ENCODE results near the gene RNH1. TPM values are rescaled to one million over a fixed set of nuclear protein-coding genes. Genes with fewer than 3 reads are reported as not detected.

Gene RNH1
- total RNA-seq, 1 experiment from 2014 or later, result 345 TPM

DNA sequence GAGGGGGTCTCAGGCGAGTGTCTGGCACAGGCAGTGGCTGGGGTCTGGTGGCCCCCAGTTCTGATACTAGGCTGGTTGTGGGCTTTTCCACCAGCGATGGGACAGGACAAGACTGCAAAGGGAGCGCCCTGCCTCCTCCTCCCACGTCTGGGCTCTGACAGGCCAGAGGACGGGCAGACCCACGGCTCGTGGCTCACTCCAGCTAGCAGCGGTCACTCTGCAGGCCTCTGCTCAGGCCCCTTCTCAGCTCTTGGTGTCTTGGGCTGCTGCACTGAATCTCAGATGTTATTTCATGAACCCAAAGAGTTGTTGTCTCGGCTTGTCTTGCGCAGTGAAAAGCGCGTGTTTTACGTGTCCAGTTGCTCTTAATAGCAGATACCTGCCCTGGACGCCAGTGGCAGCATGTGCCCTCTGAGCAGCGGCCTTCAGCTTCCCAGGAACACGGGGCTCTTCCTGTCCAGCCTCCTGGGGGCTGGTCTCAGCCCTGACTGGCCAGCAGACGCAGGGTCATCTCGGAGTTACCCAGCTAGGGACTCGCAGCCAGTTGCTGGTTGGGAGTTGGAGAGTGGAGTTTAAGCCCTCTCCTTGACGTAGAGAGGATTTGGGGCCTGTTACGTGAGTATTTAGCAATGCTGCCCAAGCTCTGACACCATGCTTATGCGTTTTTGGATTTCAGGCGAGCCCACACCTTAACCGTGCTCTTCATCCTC, 47.4 kb downstream of the RNH1 start:
- Histone ChIP-seq H3K4me1 (ENCODE audit: control insufficient read depth, insufficient read depth, low read length) (peaks cover 7% of the 10 kb centered on the region), H3K27me3 (ENCODE audit: control insufficient read depth, insufficient read depth, low read length) (no peaks in the 10 kb centered on the region), H3K36me3 (ENCODE audit: control insufficient read depth, insufficient read depth, low read length) (0 out of 2 replicates have a peak, but pooled peaks cover 2% of the 10 kb centered on the region), H3K4me3 (ENCODE audit: low read depth in 2 of 2, low read length in 2 of 2) (no peak overlapping the region), H3K27ac (ENCODE audit: low read length) (no peak overlapping the region), H3K9me3 (ENCODE audit: control insufficient read depth, insufficient read depth, low read depth, low read length) (no peaks in the 10 kb centered on the region)
- ChIA-PET POLR2A (no interaction called here), CTCF (no interaction called here)
- in situ Hi-C loops (cut with HindIII; ENCODE audit: low pct_unique_long_range_greater_than_20kb, low sequenced_read_pairs), result no loop called here
- TF ChIP-seq POLR2AphosphoS5 (IDR thresholded peaks at IDR 0.05; ENCODE audit: low read depth, low read length) (no peak), TCF7L2 (IDR thresholded peaks at IDR 0.05; ENCODE audit: low read depth, low read length) (no peak), SIN3A (IDR thresholded peaks at IDR 0.05; ENCODE audit: borderline replicate concordance, insufficient read depth, low read depth, low read length) (no peak)
- intact Hi-C loops (cut with micrococcal nuclease; ENCODE audit: unreplicated experiment), result no loop called here
- ATAC-seq, result no peak
- DNase-seq (ENCODE audit: low read depth, low spot score), result no peak
- BruUV-seq (replicated peaks), result no TSS peak

DNA sequence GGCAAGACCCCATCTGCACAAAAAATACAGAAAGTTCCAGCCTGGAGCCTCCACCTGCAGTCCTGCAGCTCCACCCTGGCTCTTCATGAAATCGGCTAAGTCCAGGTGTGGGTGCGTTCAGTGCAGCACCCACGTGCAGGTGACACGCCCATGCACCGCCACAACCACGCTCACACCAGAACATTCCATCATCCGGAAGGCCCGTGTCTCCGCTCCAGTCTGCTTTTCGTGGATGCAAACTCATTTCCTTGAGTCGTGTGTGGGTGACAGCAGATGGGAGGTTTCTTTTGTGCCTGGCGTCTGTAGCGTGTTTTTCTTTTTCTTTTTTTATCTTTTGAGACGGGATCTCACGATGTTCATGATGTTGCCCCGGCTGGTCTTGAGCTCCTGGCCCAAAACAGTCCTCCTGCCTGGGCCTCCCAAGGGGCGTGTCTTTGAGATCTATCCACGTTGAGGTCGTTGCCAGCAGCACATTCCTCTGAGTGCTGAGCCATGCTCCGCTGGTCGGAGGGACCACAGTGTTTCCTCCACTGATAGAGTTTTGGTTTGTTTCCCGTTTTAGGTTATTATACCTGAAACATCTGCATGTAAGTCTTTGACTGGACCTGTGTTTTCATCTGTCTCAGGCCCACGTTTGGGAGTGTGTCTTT, 49.8 kb downstream of the RNH1 start:
- BruUV-seq (replicated peaks), result no TSS peak
- intact Hi-C loops (cut with micrococcal nuclease; ENCODE audit: unreplicated experiment), result no loop called here
- ATAC-seq (no peak), DNase-seq (ENCODE audit: low read depth, low spot score) (no peak)
- peaks cover 7% of the 10 kb centered on the region for H3K4me1 ChIP-seq (ENCODE audit: control insufficient read depth, insufficient read depth, low read length)
- no peak overlapping the region for H3K4me3 ChIP-seq (ENCODE audit: low read depth in 2 of 2, low read length in 2 of 2)
- POLR2A ChIA-PET, result interaction anchor here (1.4 kb wide), 1 partner anchor 49 kb away, joined by 3 read pairs; the partner anchor contains the start of gene RNH1
- no peaks in the 10 kb centered on the region for H3K9me3 ChIP-seq (ENCODE audit: control insufficient read depth, insufficient read depth, low read depth, low read length)
- peaks cover 5% of the 10 kb centered on the region; the same call in 1 of the 2 replicates for H3K36me3 ChIP-seq (ENCODE audit: control insufficient read depth, insufficient read depth, low read length)
- TF ChIP-seq TCF7L2 (IDR thresholded peaks at IDR 0.05; ENCODE audit: low read depth, low read length), result no peak
- TF ChIP-seq, protein P1, sequence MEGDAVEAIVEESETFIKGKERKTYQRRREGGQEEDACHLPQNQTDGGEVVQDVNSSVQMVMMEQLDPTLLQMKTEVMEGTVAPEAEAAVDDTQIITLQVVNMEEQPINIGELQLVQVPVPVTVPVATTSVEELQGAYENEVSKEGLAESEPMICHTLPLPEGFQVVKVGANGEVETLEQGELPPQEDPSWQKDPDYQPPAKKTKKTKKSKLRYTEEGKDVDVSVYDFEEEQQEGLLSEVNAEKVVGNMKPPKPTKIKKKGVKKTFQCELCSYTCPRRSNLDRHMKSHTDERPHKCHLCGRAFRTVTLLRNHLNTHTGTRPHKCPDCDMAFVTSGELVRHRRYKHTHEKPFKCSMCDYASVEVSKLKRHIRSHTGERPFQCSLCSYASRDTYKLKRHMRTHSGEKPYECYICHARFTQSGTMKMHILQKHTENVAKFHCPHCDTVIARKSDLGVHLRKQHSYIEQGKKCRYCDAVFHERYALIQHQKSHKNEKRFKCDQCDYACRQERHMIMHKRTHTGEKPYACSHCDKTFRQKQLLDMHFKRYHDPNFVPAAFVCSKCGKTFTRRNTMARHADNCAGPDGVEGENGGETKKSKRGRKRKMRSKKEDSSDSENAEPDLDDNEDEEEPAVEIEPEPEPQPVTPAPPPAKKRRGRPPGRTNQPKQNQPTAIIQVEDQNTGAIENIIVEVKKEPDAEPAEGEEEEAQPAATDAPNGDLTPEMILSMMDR (IDR thresholded peaks at IDR 0.05), result no peak
- TF ChIP-seq, protein P2, sequence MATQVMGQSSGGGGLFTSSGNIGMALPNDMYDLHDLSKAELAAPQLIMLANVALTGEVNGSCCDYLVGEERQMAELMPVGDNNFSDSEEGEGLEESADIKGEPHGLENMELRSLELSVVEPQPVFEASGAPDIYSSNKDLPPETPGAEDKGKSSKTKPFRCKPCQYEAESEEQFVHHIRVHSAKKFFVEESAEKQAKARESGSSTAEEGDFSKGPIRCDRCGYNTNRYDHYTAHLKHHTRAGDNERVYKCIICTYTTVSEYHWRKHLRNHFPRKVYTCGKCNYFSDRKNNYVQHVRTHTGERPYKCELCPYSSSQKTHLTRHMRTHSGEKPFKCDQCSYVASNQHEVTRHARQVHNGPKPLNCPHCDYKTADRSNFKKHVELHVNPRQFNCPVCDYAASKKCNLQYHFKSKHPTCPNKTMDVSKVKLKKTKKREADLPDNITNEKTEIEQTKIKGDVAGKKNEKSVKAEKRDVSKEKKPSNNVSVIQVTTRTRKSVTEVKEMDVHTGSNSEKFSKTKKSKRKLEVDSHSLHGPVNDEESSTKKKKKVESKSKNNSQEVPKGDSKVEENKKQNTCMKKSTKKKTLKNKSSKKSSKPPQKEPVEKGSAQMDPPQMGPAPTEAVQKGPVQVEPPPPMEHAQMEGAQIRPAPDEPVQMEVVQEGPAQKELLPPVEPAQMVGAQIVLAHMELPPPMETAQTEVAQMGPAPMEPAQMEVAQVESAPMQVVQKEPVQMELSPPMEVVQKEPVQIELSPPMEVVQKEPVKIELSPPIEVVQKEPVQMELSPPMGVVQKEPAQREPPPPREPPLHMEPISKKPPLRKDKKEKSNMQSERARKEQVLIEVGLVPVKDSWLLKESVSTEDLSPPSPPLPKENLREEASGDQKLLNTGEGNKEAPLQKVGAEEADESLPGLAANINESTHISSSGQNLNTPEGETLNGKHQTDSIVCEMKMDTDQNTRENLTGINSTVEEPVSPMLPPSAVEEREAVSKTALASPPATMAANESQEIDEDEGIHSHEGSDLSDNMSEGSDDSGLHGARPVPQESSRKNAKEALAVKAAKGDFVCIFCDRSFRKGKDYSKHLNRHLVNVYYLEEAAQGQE (IDR thresholded peaks at IDR 0.05; ENCODE audit: insufficient read depth in 1 of 2, low read depth in 2 of 2, low read length in 1 of 2), result no peak
- no peak for TF ChIP-seq POLR2AphosphoS5 (IDR thresholded peaks at IDR 0.05; ENCODE audit: low read depth, low read length)
- CTCF ChIA-PET, result no interaction called here
- no peaks in the 10 kb centered on the region for H3K27me3 ChIP-seq (ENCODE audit: control insufficient read depth, insufficient read depth, low read length)
- in situ Hi-C loops (cut with HindIII; ENCODE audit: low pct_unique_long_range_greater_than_20kb, low sequenced_read_pairs), result no loop called here
- no peak overlapping the region for H3K27ac ChIP-seq (ENCODE audit: low read length)

DNA sequence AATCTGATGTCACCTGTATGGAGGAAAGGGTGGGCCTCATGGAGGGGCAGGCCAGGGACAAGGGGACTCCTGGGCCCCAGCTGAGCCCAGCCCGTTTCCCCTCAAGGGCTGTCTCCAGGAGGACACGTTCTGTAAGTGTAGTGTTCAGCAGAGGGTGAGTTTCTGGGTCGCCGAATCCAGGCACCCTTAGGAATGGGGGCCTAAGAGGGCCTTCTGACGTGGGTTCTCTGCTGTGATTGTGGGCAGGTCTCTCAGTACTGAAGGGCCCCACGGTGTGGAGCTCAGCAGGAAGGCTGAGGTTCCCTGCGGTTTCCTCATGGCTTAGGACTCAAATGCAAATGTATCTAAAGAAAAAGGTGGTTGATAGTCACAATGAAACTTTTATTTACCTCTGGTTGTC, 50.5 kb downstream of the RNH1 start:
- Histone ChIP-seq H3K27ac (ENCODE audit: low read length) (no peak overlapping the region), H3K4me1 (ENCODE audit: control insufficient read depth, insufficient read depth, low read length) (peaks cover 10% of the 10 kb centered on the region), H3K9me3 (ENCODE audit: control insufficient read depth, insufficient read depth, low read depth, low read length) (no peaks in the 10 kb centered on the region), H3K4me3 (ENCODE audit: low read depth in 2 of 2, low read length in 2 of 2) (no peak overlapping the region), H3K27me3 (ENCODE audit: control insufficient read depth, insufficient read depth, low read length) (no peaks in the 10 kb centered on the region), H3K36me3 (ENCODE audit: control insufficient read depth, insufficient read depth, low read length) (peaks cover 5% of the 10 kb centered on the region; the same call in 1 of the 2 replicates)
- CTCF ChIA-PET, result no interaction called here
- POLR2A ChIA-PET, result interaction anchor here (1.4 kb wide), 1 partner anchor 50 kb away, joined by 3 read pairs; the partner anchor contains the start of gene RNH1
- TF ChIP-seq SIN3A (IDR thresholded peaks at IDR 0.05; ENCODE audit: borderline replicate concordance, insufficient read depth, low read depth, low read length) (no peak), POLR2AphosphoS5 (IDR thresholded peaks at IDR 0.05; ENCODE audit: low read depth, low read length) (no peak), TCF7L2 (IDR thresholded peaks at IDR 0.05; ENCODE audit: low read depth, low read length) (no peak)
- TF ChIP-seq, protein P2 (IDR thresholded peaks at IDR 0.05; ENCODE audit: insufficient read depth in 1 of 2, low read depth in 2 of 2, low read length in 1 of 2), result no peak
- in situ Hi-C loops (cut with HindIII; ENCODE audit: low pct_unique_long_range_greater_than_20kb, low sequenced_read_pairs) (no loop called here), intact Hi-C loops (cut with micrococcal nuclease; ENCODE audit: unreplicated experiment) (no loop called here)
- no peak for DNase-seq (ENCODE audit: low read depth, low spot score)
- ATAC-seq, result no peak
- no TSS peak for BruUV-seq (replicated peaks)

Measured in Panc1 (cell line).